Measurements from ENCODE around the gene STAC2. TPM values are rescaled to one million over a fixed set of nuclear protein-coding genes. Genes with fewer than 3 reads are reported as not detected.

Gene STAC2, protein sequence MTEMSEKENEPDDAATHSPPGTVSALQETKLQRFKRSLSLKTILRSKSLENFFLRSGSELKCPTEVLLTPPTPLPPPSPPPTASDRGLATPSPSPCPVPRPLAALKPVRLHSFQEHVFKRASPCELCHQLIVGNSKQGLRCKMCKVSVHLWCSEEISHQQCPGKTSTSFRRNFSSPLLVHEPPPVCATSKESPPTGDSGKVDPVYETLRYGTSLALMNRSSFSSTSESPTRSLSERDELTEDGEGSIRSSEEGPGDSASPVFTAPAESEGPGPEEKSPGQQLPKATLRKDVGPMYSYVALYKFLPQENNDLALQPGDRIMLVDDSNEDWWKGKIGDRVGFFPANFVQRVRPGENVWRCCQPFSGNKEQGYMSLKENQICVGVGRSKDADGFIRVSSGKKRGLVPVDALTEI
- under 1 TPM; 0.11 to 0.15 TPM for total RNA-seq

- Histone ChIP-seq H3K4me3 (peak within 1 kb of the TSS; percentile 27), H3K27me3 (peaks cover 31% of the 10 kb centered on the region), H3K27ac (no peak within 1 kb of the TSS), H3K4me1 (peaks cover 4% of the 10 kb centered on the region), H3K9me3 (no peaks in the 10 kb centered on the region), H3K36me3 (no peaks in the 10 kb centered on the region), H3K9ac (ENCODE audit: low read depth in 2 of 2, low read length in 2 of 2) (no peak within 1 kb of the TSS)
- TF ChIP-seq, protein P1, sequence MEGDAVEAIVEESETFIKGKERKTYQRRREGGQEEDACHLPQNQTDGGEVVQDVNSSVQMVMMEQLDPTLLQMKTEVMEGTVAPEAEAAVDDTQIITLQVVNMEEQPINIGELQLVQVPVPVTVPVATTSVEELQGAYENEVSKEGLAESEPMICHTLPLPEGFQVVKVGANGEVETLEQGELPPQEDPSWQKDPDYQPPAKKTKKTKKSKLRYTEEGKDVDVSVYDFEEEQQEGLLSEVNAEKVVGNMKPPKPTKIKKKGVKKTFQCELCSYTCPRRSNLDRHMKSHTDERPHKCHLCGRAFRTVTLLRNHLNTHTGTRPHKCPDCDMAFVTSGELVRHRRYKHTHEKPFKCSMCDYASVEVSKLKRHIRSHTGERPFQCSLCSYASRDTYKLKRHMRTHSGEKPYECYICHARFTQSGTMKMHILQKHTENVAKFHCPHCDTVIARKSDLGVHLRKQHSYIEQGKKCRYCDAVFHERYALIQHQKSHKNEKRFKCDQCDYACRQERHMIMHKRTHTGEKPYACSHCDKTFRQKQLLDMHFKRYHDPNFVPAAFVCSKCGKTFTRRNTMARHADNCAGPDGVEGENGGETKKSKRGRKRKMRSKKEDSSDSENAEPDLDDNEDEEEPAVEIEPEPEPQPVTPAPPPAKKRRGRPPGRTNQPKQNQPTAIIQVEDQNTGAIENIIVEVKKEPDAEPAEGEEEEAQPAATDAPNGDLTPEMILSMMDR (IDR thresholded peaks at IDR 0.05), result no peak
- DNase-seq, result no peak
- intact Hi-C loops (cut with DNase I), result no loop called here
Observed at GRCh38 chr17:39225308-39225958, at the start of gene STAC2. Gene STAC2 (minus strand): TSS chr17:39225945. CDS start chr17:39225502, 443 bp downstream.

GRCh38 chr17:39271546-39271945 is 45.8 kb upstream of the STAC2 start:
- Histone ChIP-seq H3K36me3 (no peaks in the 10 kb centered on the region), H3K4me3 (no peak overlapping the region), H3K9ac (ENCODE audit: low read depth in 2 of 2, low read length in 2 of 2) (no peak overlapping the region), H3K4me1 (no peaks in the 10 kb centered on the region), H3K9me3 (no peaks in the 10 kb centered on the region), H3K27me3 (no peaks in the 10 kb centered on the region), H3K27ac (no peak overlapping the region)
- TF ChIP-seq, protein P1 (IDR thresholded peaks at IDR 0.05), result no peak
- intact Hi-C loops (cut with DNase I), result no loop called here
- no peak for DNase-seq

GRCh38 chr17:39270923-39271322 is 45.2 kb upstream of the STAC2 start:
- no peaks in the 10 kb centered on the region for H3K4me1 ChIP-seq
- no peaks in the 10 kb centered on the region for H3K27me3 ChIP-seq
- H3K4me3 ChIP-seq, result no peak overlapping the region
- no peak for DNase-seq
- intact Hi-C loops (cut with DNase I), result no loop called here
- no peaks in the 10 kb centered on the region for H3K36me3 ChIP-seq
- H3K27ac ChIP-seq, result no peak overlapping the region
- no peaks in the 10 kb centered on the region for H3K9me3 ChIP-seq
- H3K9ac ChIP-seq (ENCODE audit: low read depth in 2 of 2, low read length in 2 of 2), result no peak overlapping the region
- TF ChIP-seq, protein P1 (IDR thresholded peaks at IDR 0.05), result no peak

- Histone ChIP-seq H3K4me1 (no peaks in the 10 kb centered on the region), H3K9me3 (no peaks in the 10 kb centered on the region), H3K36me3 (peaks cover 7% of the 10 kb centered on the region), H3K9ac (ENCODE audit: low read depth in 2 of 2, low read length in 2 of 2) (no peak overlapping the region), H3K4me3 (no peak overlapping the region), H3K27me3 (no peaks in the 10 kb centered on the region), H3K27ac (no peak overlapping the region)
- TF ChIP-seq, protein P1 (IDR thresholded peaks at IDR 0.05), result no peak
- no peak for DNase-seq
- intact Hi-C loops (cut with DNase I), result no loop called here
Observed at GRCh38 chr17:39264119-39264518, 38.4 kb upstream of the STAC2 start.

DNA sequence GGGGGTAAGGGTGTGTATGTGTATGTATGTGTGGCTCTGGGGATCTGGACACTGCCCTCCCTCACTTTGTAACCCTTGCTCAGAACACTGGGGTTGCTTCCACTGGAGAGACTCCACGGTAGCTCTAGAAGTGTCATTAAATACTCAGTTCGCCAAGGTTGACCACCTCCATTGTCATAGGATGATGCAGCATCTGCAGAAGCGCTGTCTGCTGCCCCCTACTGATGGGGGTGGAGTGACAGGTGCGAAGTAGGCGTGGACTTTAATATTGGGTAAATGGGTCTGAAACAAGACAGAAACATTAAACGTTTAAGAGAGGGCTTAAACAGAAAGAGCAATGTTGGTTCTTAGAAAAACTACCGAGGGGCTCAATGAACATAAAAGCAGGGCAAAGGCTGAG is 35.5 kb upstream of the STAC2 start:
- intact Hi-C loops (cut with DNase I), result no loop called here
- DNase-seq, result no peak
- peaks cover 7% of the 10 kb centered on the region for H3K36me3 ChIP-seq

More for the DNA sequence above, 35.5 kb upstream of the STAC2 start:
- H3K9me3 ChIP-seq, result no peaks in the 10 kb centered on the region
- no peak overlapping the region for H3K4me3 ChIP-seq
- no peak overlapping the region for H3K9ac ChIP-seq (ENCODE audit: low read depth in 2 of 2, low read length in 2 of 2)
- TF ChIP-seq, protein P1 (IDR thresholded peaks at IDR 0.05), result no peak
- H3K4me1 ChIP-seq, result peaks cover 3% of the 10 kb centered on the region
- H3K27ac ChIP-seq, result no peak overlapping the region
- no peaks in the 10 kb centered on the region for H3K27me3 ChIP-seq

Data from colonic mucosa (tissue), 4 donors.